H1 (cell line): ENCODE measurements around the gene AMHR2. TPM values are rescaled to one million over a fixed set of nuclear protein-coding genes. Genes with fewer than 3 reads are reported as not detected.
A peak's percentile ranks its signal among the peaks of the same experiment; 100 is the strongest.

Experiments used
- CTCF ChIA-PET: fragments of 300-600 bp; sonication (Branson Sonifier 250); formaldehyde crosslinking; loops from one replicate; lab custom pipeline; 2021; ENCODE audit not compliant: partially characterized antibody; lab: Charles Lee
- POLR2A ChIA-PET: fragments of 300-600 bp; sonication (Branson Sonifier 250); formaldehyde crosslinking; loops from one replicate; lab custom pipeline; 2021; ENCODE audit warnings: inconsistent platforms; ENCODE audit not compliant: partially characterized antibody; lab: Charles Lee
- DNase-seq, 2 experiments: peaks; one replicate each; pipeline versions ENCODE4 v3.0.0 to v3.0.0-alpha.2; 2010 to 2022; ENCODE audit warnings: low spot score in 2 of 2, low read depth in 1 of 2, mixed read lengths in 1 of 2
- FAIRE-seq: peaks from 2 replicates; lab custom pipeline; 2011; peaks lifted over from hg19 to GRCh38; lab: Jason Lieb, UNC
- H2AFZ ChIP-seq: 2 replicates; pipeline ENCODE4 v1.8.1; 2012; ENCODE audit warnings: low read length, inconsistent platforms
- H2AK5ac ChIP-seq: 2 replicates; pipeline ENCODE4 v1.6.1; 2013; ENCODE audit warnings: low read depth, low read length
- H2BK120ac ChIP-seq: replicated peaks from 2 replicates; pipeline ENCODE3; 2013; ENCODE audit warnings: low read depth, low read length, inconsistent platforms
- H2BK12ac ChIP-seq: 2 replicates; pipeline ENCODE4 v1.6.1; 2013; ENCODE audit warnings: low read depth, low read length
- H2BK15ac ChIP-seq: 2 replicates; pipeline ENCODE4 v1.6.1; 2013; ENCODE audit warnings: low read length
- H2BK20ac ChIP-seq: 2 replicates; pipeline ENCODE4 v1.6.1; 2013; ENCODE audit warnings: low read length
- H2BK5ac ChIP-seq: 2 replicates; pipeline ENCODE4 v1.6.1; 2013; ENCODE audit warnings: low read depth, low read length
- H3K14ac ChIP-seq: 2 replicates; pipeline ENCODE4 v1.6.1; 2013; ENCODE audit warnings: inconsistent platforms; ENCODE audit not compliant: insufficient read length
- H3K18ac ChIP-seq: 2 replicates; pipeline ENCODE4 v1.6.1; 2013; ENCODE audit warnings: low read length; ENCODE audit errors: extremely low read depth
- H3K23ac ChIP-seq: 2 replicates; pipeline ENCODE4 v1.6.1; 2013; ENCODE audit warnings: inconsistent platforms; ENCODE audit not compliant: insufficient read length
- H3K23me2 ChIP-seq: 2 replicates; pipeline ENCODE4 v1.6.1; 2013; ENCODE audit warnings: low read depth, low read length
- H3K27ac ChIP-seq: 2 replicates; pipeline ENCODE4 v1.6.1; 2011; ENCODE audit warnings: low read depth, low read length, inconsistent platforms
- H3K27me3 ChIP-seq, 4 experiments: replicated peaks in 1 of 4; 1 replicate in 1 of 4; 2 replicates in 3 of 4; pipeline versions ENCODE4 v1.6.1 to v1.8.1; 2011 to 2013; ENCODE audit warnings: low read length in 3 of 4, mild to moderate bottlenecking in 3 of 4, inconsistent platforms in 2 of 4, mixed read lengths in 2 of 4, moderate library complexity in 1 of 4; ENCODE audit not compliant: control insufficient read depth in 3 of 4, insufficient read depth in 3 of 4; ENCODE audit errors: extremely low read depth in 1 of 4
- H3K36me3 ChIP-seq, 4 experiments: 2 replicates each; pipeline versions ENCODE4 v1.6.1 to v1.8.1; 2011 to 2013; ENCODE audit warnings: mild to moderate bottlenecking in 4 of 4, low read length in 3 of 4, moderate library complexity in 2 of 4, control low read depth in 1 of 4, inconsistent platforms in 1 of 4; ENCODE audit not compliant: insufficient read depth in 4 of 4, control insufficient read depth in 2 of 4
- H3K4ac ChIP-seq: replicated peaks from 2 replicates; pipeline ENCODE3; 2013; ENCODE audit warnings: low read length, low read depth, mixed read lengths, inconsistent platforms; ENCODE audit not compliant: insufficient read length
- H3K4me1 ChIP-seq, 4 experiments: replicated peaks in 1 of 4; 1 replicate in 1 of 4; 2 replicates in 3 of 4; pipeline versions ENCODE4 v1.6.1 to v1.8.1; 2011 to 2013; ENCODE audit warnings: low read length in 3 of 4, inconsistent platforms in 2 of 4, mixed read lengths in 1 of 4; ENCODE audit not compliant: insufficient read depth in 4 of 4, control insufficient read depth in 3 of 4
- H3K4me2 ChIP-seq, 2 experiments: 2 replicates each; pipeline versions ENCODE4 v1.6.1 to v1.8.1; 2011 to 2013; ENCODE audit warnings: low read depth in 2 of 2, low read length in 2 of 2, control low read depth in 1 of 2, inconsistent platforms in 1 of 2, mild to moderate bottlenecking in 1 of 2; ENCODE audit not compliant: insufficient read depth in 1 of 2
- H3K4me3 ChIP-seq, 4 experiments: fragments of 200-600, 300-600 bp in 1 of 4; sonication (generic), shearing (Covaris generic), sonication (Bioruptor Twin) in 1 of 4; 2 replicates each; pipeline versions ENCODE4 v1.5.1 to v1.8.1; 2011 to 2016; ENCODE audit warnings: low read length in 4 of 4, low read depth in 3 of 4, control low read depth in 2 of 4, inconsistent platforms in 2 of 4, mild to moderate bottlenecking in 2 of 4, mixed read lengths in 1 of 4, moderate library complexity in 1 of 4; ENCODE audit not compliant: insufficient read depth in 2 of 4; ENCODE audit errors: extremely low read depth in 1 of 4
- H3K56ac ChIP-seq: replicated peaks from 2 replicates; pipeline ENCODE3; 2013; ENCODE audit warnings: low read depth, mild to moderate bottlenecking, mixed read lengths, low read length, inconsistent platforms; ENCODE audit not compliant: insufficient read length
- H3K79me1 ChIP-seq: 2 replicates; pipeline ENCODE4 v1.6.1; 2013; ENCODE audit warnings: low read depth, low read length, control low read depth
- H3K79me2 ChIP-seq, 2 experiments: 2 replicates each; pipeline versions ENCODE4 v1.6.1 to v1.8.1; 2012 to 2013; ENCODE audit warnings: low read length in 2 of 2, mild to moderate bottlenecking in 2 of 2, inconsistent platforms in 1 of 2; ENCODE audit not compliant: insufficient read depth in 2 of 2, control insufficient read depth in 1 of 2
- H3K9ac ChIP-seq, 4 experiments: replicated peaks in 1 of 4; 1 replicate in 1 of 4; 2 replicates in 3 of 4; pipeline versions ENCODE4 v1.6.1 to v1.8.1; 2011 to 2013; ENCODE audit warnings: low read depth in 3 of 4, low read length in 3 of 4, control low read depth in 2 of 4, mild to moderate bottlenecking in 2 of 4, moderate library complexity in 2 of 4, inconsistent platforms in 1 of 4; ENCODE audit errors: extremely low read depth in 1 of 4
- H3K9me3 ChIP-seq, 2 experiments: 2 replicates each; pipeline versions ENCODE4 v1.6.1 to v1.8.1; 2012 to 2013; ENCODE audit warnings: mild to moderate bottlenecking in 2 of 2, moderate library complexity in 2 of 2, control low read depth in 1 of 2, inconsistent platforms in 1 of 2, low read depth in 1 of 2, low read length in 1 of 2, mixed read lengths in 1 of 2; ENCODE audit not compliant: insufficient read depth in 2 of 2
- H4K20me1 ChIP-seq, 2 experiments: replicated peaks in 1 of 2; 2 replicates each; pipeline versions ENCODE3 to v1.8.1; 2011 to 2013; ENCODE audit warnings: inconsistent platforms in 2 of 2, low read length in 2 of 2, mild to moderate bottlenecking in 1 of 2; ENCODE audit not compliant: insufficient read depth in 2 of 2, control insufficient read depth in 1 of 2
- H4K5ac ChIP-seq: 2 replicates; pipeline ENCODE4 v1.6.1; 2013; ENCODE audit warnings: low read length, low read depth, mixed read lengths, inconsistent platforms; ENCODE audit not compliant: insufficient read length
- H4K8ac ChIP-seq: 2 replicates; pipeline ENCODE4 v1.8.0; 2013; ENCODE audit warnings: mild to moderate bottlenecking, moderate library complexity, low read length, inconsistent platforms; ENCODE audit not compliant: insufficient read depth; ENCODE audit errors: extremely low read depth
- H4K91ac ChIP-seq: replicated peaks from 2 replicates; pipeline ENCODE3; 2013; ENCODE audit warnings: low read length, mixed read lengths, inconsistent platforms; ENCODE audit not compliant: insufficient read length
- BCL11A ChIP-seq, 2 experiments: IDR thresholded peaks; one replicate each; pipeline ENCODE4 v1.6.1; 2011; ENCODE audit warnings: low read depth in 2 of 2, low read length in 2 of 2, mild to moderate bottlenecking in 2 of 2
- CBX8 ChIP-seq: fragments of 300-800, 300-1000 bp; sonication (generic); IDR thresholded peaks from 2 replicates; pipeline ENCODE4 v1.7.1; 2016; ENCODE audit warnings: low read depth, low read length, borderline replicate concordance
- CHD1 ChIP-seq: IDR thresholded peaks from 2 replicates; pipeline ENCODE4 v1.6.1; 2012; ENCODE audit warnings: low read depth, low read length, improper control_type of control experiment
- CTBP2 ChIP-seq: IDR thresholded peaks from 2 replicates; pipeline ENCODE4 v1.7.0; 2011; ENCODE audit warnings: borderline replicate concordance, mild to moderate bottlenecking, moderate library complexity, mixed read lengths, low read length; ENCODE audit not compliant: insufficient read depth, insufficient read length
- JUN ChIP-seq: IDR thresholded peaks from 2 replicates; pipeline ENCODE4 v1.6.1; 2011; ENCODE audit warnings: low read depth, mild to moderate bottlenecking, improper control_type of control experiment, low read length
- JUND ChIP-seq: IDR thresholded peaks from 2 replicates; pipeline ENCODE4 v1.6.1; 2011; ENCODE audit warnings: mild to moderate bottlenecking, improper control_type of control experiment, low read length
- KDM1A ChIP-seq: fragments of 200-600, 300-600 bp; sonication (generic); IDR thresholded peaks from 2 replicates; pipeline ENCODE4 v1.7.1; 2016; ENCODE audit warnings: mild to moderate bottlenecking, low read length, borderline replicate concordance
- KDM5A ChIP-seq: fragments of 200-600 bp; IDR thresholded peaks from 2 replicates; pipeline ENCODE4 v1.7.1; 2012; ENCODE audit warnings: mild to moderate bottlenecking, low read length, inconsistent platforms, mixed read lengths
- MAFK ChIP-seq: IDR thresholded peaks from 2 replicates; pipeline ENCODE4 v1.6.1; 2012; ENCODE audit warnings: low read depth, mild to moderate bottlenecking, improper control_type of control experiment, low read length
- POLR2AphosphoS5 ChIP-seq: IDR thresholded peaks from 2 replicates; pipeline ENCODE4 v1.6.1; 2011; ENCODE audit warnings: low read depth, low read length
- RNF2 ChIP-seq: fragments of 200-900, 300-1000 bp; sonication (generic); IDR thresholded peaks from 2 replicates; pipeline ENCODE4 v1.7.1; 2016; ENCODE audit warnings: borderline replicate concordance, low read depth, mild to moderate bottlenecking, antibody characterized with exemption, low read length; ENCODE audit not compliant: poor library complexity, severe bottlenecking; ENCODE audit errors: missing control alignments
- WGBS, 2 experiments: shearing (Covaris generic) in 1 of 2; methylation state at CpG; one replicate each; pipeline versions ENCODE4 v1.1.6 to v1.1.7; 2013 to 2015; ENCODE audit warnings: low lambda C conversion rate in 2 of 2, mixed read lengths in 2 of 2, inconsistent platforms in 1 of 2, low coverage in 1 of 2, missing lambda C conversion rate in 1 of 2; ENCODE audit not compliant: insufficient replicate concordance in 2 of 2, insufficient coverage in 1 of 2, insufficient read length in 1 of 2; ENCODE audit errors: extremely low coverage in 1 of 2, missing lambda C conversion rate in 1 of 2; 5-methylcytosine and 5-hydroxymethylcytosine counted together
- polyA plus RNA-seq, 7 experiments: library from polyadenylated mRNA; depleted of rRNA in 3 of 7; stranded (reverse) in 5 of 7; unstranded in 2 of 7; fragments of >200 nt in 5 of 7; fragments of 200-250 nt in 2 of 7; gene quantifications; 1 replicate in 5 of 7; 2 replicates in 1 of 7; 4 replicates in 1 of 7; pipeline versions ENCODE4 v1.2.1 to v1.2.3, GENCODE V29; 2011 to 2013; ENCODE audit warnings: missing spikeins in 2 of 7, mixed read lengths in 2 of 7
- total RNA-seq: library from RNA; stranded (reverse); fragmentation: NEBNext Ultra II Directional; extraction: Animal tissue kit (Norgen Biotek cat#: 25700); gene quantifications from 2 replicates; pipeline ENCODE4 v1.2.1, GENCODE V29; 2021

The AMHR2 gene
- total and polyA plus RNA-seq, 2 of the 8 experiments (the other 6 are each of a cell fraction or from before 2014, with no cell fraction given) = 0.29 to 0.35 TPM

DNA sequence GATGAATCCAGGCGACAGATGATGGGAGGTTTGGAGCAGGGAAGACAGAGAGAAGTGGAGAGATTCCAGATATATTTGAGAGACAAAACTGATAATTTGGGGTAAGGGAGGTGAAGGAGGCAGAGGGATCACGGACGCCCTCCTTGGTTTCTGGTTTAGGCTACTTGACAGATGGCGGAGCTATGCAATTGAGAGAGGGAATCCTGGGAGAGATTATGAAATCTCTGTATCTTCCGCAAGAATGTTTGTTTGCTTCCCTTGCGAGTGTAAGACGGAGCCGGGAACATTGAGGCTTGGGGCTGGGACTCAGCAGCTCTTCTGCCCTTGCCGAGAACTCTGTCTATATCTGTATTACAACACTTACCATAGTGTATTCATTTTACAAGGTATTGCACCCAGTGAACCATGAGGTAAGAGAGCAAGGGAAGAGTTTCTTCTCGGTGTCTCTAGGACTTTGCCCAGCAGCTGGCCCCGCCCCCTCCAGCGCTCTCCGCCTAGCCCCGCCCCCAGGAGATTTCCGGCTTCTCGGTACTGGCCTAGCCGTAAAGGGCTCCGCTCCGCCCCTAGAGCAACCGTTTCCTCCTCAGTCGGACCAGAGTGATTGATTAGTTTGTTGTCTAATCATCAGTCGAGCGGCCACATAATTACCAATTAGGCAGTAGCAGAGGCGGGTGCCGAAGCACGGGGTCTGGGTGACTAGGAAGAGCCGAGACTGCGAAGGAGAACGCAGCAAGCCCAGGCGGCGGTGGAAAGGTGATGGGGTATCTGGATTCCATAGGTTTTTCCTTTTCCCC lies 17.6 kb downstream of the AMHR2 start, which contains the start of gene PRR13:
TSS of gene PRR13 (plus strand) at position 695 of the 794 bp plus-strand sequence. CDS start 981 bp downstream, outside the sequence.
- 7% methylated on average over 31 of the region's 31 CpGs; no CpG with 5 or more reads in 1 of the 2 experiments for WGBS, 2 experiments
- FAIRE-seq (no peak), DNase-seq (peak; percentile 95 to 96)
- ChIA-PET POLR2A (interaction anchor here (0.7 to 57.6 kb wide), 12 partner anchors 10 to 120 kb away, joined by 3 to 3397 read pairs (median 6); partner anchors contain the start of genes AAAS, AMHR2, MAP3K12 and NPFF), CTCF (interaction anchor here (1.0 to 1.2 kb wide), 4 partner anchors 11 to 68 kb away, joined by 3 to 4 read pairs (median 3); no protein-coding TSS in a partner anchor)
- Histone ChIP-seq H4K5ac (peak within 1 kb of the TSS; percentile 8), H3K14ac (no peak within 1 kb of the TSS), H2BK12ac (peak within 1 kb of the TSS; percentile 19; the same call in 1 of the 2 replicates), H3K36me3 (peaks cover 0 to 20% (median 10%) of the 10 kb centered on the region in 4 experiments; a peak in 4 of 8 replicates), H3K79me2 (peaks cover 0 to 6% of the 10 kb centered on the region in 2 experiments; a peak in 2 of 4 replicates), H3K9ac (peak within 1 kb of the TSS; percentile 59 to 95 (median 68)), H3K4ac (no peak within 1 kb of the TSS), H3K27ac (peak within 1 kb of the TSS; percentile 30; the same call in 1 of the 2 replicates), H4K8ac (peak within 1 kb of the TSS; percentile 81; the same call in 1 of the 2 replicates), H4K20me1 (no peaks in the 10 kb centered on the region), H3K56ac (peak within 1 kb of the TSS; percentile 67), H3K23ac (no peak within 1 kb of the TSS), H2AK5ac (peak within 1 kb of the TSS; percentile 53; the same call in 1 of the 2 replicates), H2BK120ac (no peak within 1 kb of the TSS), H3K79me1 (no peaks in the 10 kb centered on the region; the same call in 1 of the 2 replicates), H2BK5ac (peak within 1 kb of the TSS; percentile 79), H3K9me3 (no peaks in the 10 kb centered on the region), H3K4me3 (peak within 1 kb of the TSS; percentile 69 to 99 (median 88)), H3K23me2 (peaks cover 6% of the 10 kb centered on the region; the same call in 1 of the 2 replicates), H2BK15ac (peak within 1 kb of the TSS; percentile 81; the same call in 1 of the 2 replicates), H3K18ac (peak within 1 kb of the TSS; percentile 94), H3K4me2 (peak within 1 kb of the TSS; percentile 90), H2BK20ac (no peak within 1 kb of the TSS), H3K27me3 (no peaks in the 10 kb centered on the region), H2AFZ (peak within 1 kb of the TSS; percentile 89), H3K4me1 (peaks cover 0 to 8% (median 3%) of the 10 kb centered on the region in 4 experiments; a peak in 4 of 7 replicates), H4K91ac (no peak within 1 kb of the TSS)
- no peak for TF ChIP-seq RNF2
- TF ChIP-seq MAFK = no peak
- TF ChIP-seq KDM5A = no peak
- no peak for TF ChIP-seq CHD1
- no peak for TF ChIP-seq KDM1A
- no peak for TF ChIP-seq JUN
- TF ChIP-seq BCL11A (IDR thresholded peaks at IDR 0.05; ENCODE audit: low read depth in 2 of 2, low read length in 2 of 2) = no peak
- TF ChIP-seq CTBP2 = no peak
- no peak for TF ChIP-seq JUND
- TF ChIP-seq POLR2AphosphoS5 = peak; percentile 81
- no peak for TF ChIP-seq CBX8
